H1 (cell line): ENCODE results near the gene TMEM163. TPM values are rescaled to one million over a fixed set of nuclear protein-coding genes. Genes with fewer than 3 reads are reported as not detected.

Experiments
- CTCF ChIA-PET: fragments of 300-600 bp; sonication (Branson Sonifier 250); formaldehyde crosslinking; loops from one replicate; lab custom pipeline; 2021; ENCODE audit not compliant: partially characterized antibody; lab: Charles Lee
- POLR2A ChIA-PET: fragments of 300-600 bp; sonication (Branson Sonifier 250); formaldehyde crosslinking; loops from one replicate; lab custom pipeline; 2021; ENCODE audit warnings: inconsistent platforms; ENCODE audit not compliant: partially characterized antibody; lab: Charles Lee
- DNase-seq, 2 experiments: peaks; one replicate each; pipeline versions ENCODE4 v3.0.0 to v3.0.0-alpha.2; 2010 to 2022; ENCODE audit warnings: low spot score in 2 of 2, low read depth in 1 of 2, mixed read lengths in 1 of 2
- FAIRE-seq: peaks from 2 replicates; lab custom pipeline; 2011; peaks lifted over from hg19 to GRCh38; lab: Jason Lieb, UNC
- H2AFZ ChIP-seq: 2 replicates; pipeline ENCODE4 v1.8.1; 2012; ENCODE audit warnings: low read length, inconsistent platforms
- H2AK5ac ChIP-seq: 2 replicates; pipeline ENCODE4 v1.6.1; 2013; ENCODE audit warnings: low read depth, low read length
- H2BK120ac ChIP-seq: replicated peaks from 2 replicates; pipeline ENCODE3; 2013; ENCODE audit warnings: low read depth, low read length, inconsistent platforms
- H2BK12ac ChIP-seq: 2 replicates; pipeline ENCODE4 v1.6.1; 2013; ENCODE audit warnings: low read depth, low read length
- H2BK15ac ChIP-seq: 2 replicates; pipeline ENCODE4 v1.6.1; 2013; ENCODE audit warnings: low read length
- H2BK20ac ChIP-seq: 2 replicates; pipeline ENCODE4 v1.6.1; 2013; ENCODE audit warnings: low read length
- H2BK5ac ChIP-seq: 2 replicates; pipeline ENCODE4 v1.6.1; 2013; ENCODE audit warnings: low read depth, low read length
- H3K14ac ChIP-seq: 2 replicates; pipeline ENCODE4 v1.6.1; 2013; ENCODE audit warnings: inconsistent platforms; ENCODE audit not compliant: insufficient read length
- H3K18ac ChIP-seq: 2 replicates; pipeline ENCODE4 v1.6.1; 2013; ENCODE audit warnings: low read length; ENCODE audit errors: extremely low read depth
- H3K23ac ChIP-seq: 2 replicates; pipeline ENCODE4 v1.6.1; 2013; ENCODE audit warnings: inconsistent platforms; ENCODE audit not compliant: insufficient read length
- H3K23me2 ChIP-seq: 2 replicates; pipeline ENCODE4 v1.6.1; 2013; ENCODE audit warnings: low read depth, low read length
- H3K27ac ChIP-seq: 2 replicates; pipeline ENCODE4 v1.6.1; 2011; ENCODE audit warnings: low read depth, low read length, inconsistent platforms
- H3K27me3 ChIP-seq, 4 experiments: replicated peaks in 1 of 4; 1 replicate in 1 of 4; 2 replicates in 3 of 4; pipeline versions ENCODE4 v1.6.1 to v1.8.1; 2011 to 2013; ENCODE audit warnings: low read length in 3 of 4, mild to moderate bottlenecking in 3 of 4, inconsistent platforms in 2 of 4, mixed read lengths in 2 of 4, moderate library complexity in 1 of 4; ENCODE audit not compliant: control insufficient read depth in 3 of 4, insufficient read depth in 3 of 4; ENCODE audit errors: extremely low read depth in 1 of 4
- H3K36me3 ChIP-seq, 4 experiments: 2 replicates each; pipeline versions ENCODE4 v1.6.1 to v1.8.1; 2011 to 2013; ENCODE audit warnings: mild to moderate bottlenecking in 4 of 4, low read length in 3 of 4, moderate library complexity in 2 of 4, control low read depth in 1 of 4, inconsistent platforms in 1 of 4; ENCODE audit not compliant: insufficient read depth in 4 of 4, control insufficient read depth in 2 of 4
- H3K4ac ChIP-seq: replicated peaks from 2 replicates; pipeline ENCODE3; 2013; ENCODE audit warnings: low read length, low read depth, mixed read lengths, inconsistent platforms; ENCODE audit not compliant: insufficient read length
- H3K4me1 ChIP-seq, 4 experiments: replicated peaks in 1 of 4; 1 replicate in 1 of 4; 2 replicates in 3 of 4; pipeline versions ENCODE4 v1.6.1 to v1.8.1; 2011 to 2013; ENCODE audit warnings: low read length in 3 of 4, inconsistent platforms in 2 of 4, mixed read lengths in 1 of 4; ENCODE audit not compliant: insufficient read depth in 4 of 4, control insufficient read depth in 3 of 4
- H3K4me2 ChIP-seq, 2 experiments: 2 replicates each; pipeline versions ENCODE4 v1.6.1 to v1.8.1; 2011 to 2013; ENCODE audit warnings: low read depth in 2 of 2, low read length in 2 of 2, control low read depth in 1 of 2, inconsistent platforms in 1 of 2, mild to moderate bottlenecking in 1 of 2; ENCODE audit not compliant: insufficient read depth in 1 of 2
- H3K4me3 ChIP-seq, 4 experiments: fragments of 200-600, 300-600 bp in 1 of 4; sonication (generic), shearing (Covaris generic), sonication (Bioruptor Twin) in 1 of 4; 2 replicates each; pipeline versions ENCODE4 v1.5.1 to v1.8.1; 2011 to 2016; ENCODE audit warnings: low read length in 4 of 4, low read depth in 3 of 4, control low read depth in 2 of 4, inconsistent platforms in 2 of 4, mild to moderate bottlenecking in 2 of 4, mixed read lengths in 1 of 4, moderate library complexity in 1 of 4; ENCODE audit not compliant: insufficient read depth in 2 of 4; ENCODE audit errors: extremely low read depth in 1 of 4
- H3K56ac ChIP-seq: replicated peaks from 2 replicates; pipeline ENCODE3; 2013; ENCODE audit warnings: low read depth, mild to moderate bottlenecking, mixed read lengths, low read length, inconsistent platforms; ENCODE audit not compliant: insufficient read length
- H3K79me1 ChIP-seq: 2 replicates; pipeline ENCODE4 v1.6.1; 2013; ENCODE audit warnings: low read depth, low read length, control low read depth
- H3K79me2 ChIP-seq, 2 experiments: 2 replicates each; pipeline versions ENCODE4 v1.6.1 to v1.8.1; 2012 to 2013; ENCODE audit warnings: low read length in 2 of 2, mild to moderate bottlenecking in 2 of 2, inconsistent platforms in 1 of 2; ENCODE audit not compliant: insufficient read depth in 2 of 2, control insufficient read depth in 1 of 2
- H3K9ac ChIP-seq, 4 experiments: replicated peaks in 1 of 4; 1 replicate in 1 of 4; 2 replicates in 3 of 4; pipeline versions ENCODE4 v1.6.1 to v1.8.1; 2011 to 2013; ENCODE audit warnings: low read depth in 3 of 4, low read length in 3 of 4, control low read depth in 2 of 4, mild to moderate bottlenecking in 2 of 4, moderate library complexity in 2 of 4, inconsistent platforms in 1 of 4; ENCODE audit errors: extremely low read depth in 1 of 4
- H3K9me3 ChIP-seq, 2 experiments: 2 replicates each; pipeline versions ENCODE4 v1.6.1 to v1.8.1; 2012 to 2013; ENCODE audit warnings: mild to moderate bottlenecking in 2 of 2, moderate library complexity in 2 of 2, control low read depth in 1 of 2, inconsistent platforms in 1 of 2, low read depth in 1 of 2, low read length in 1 of 2, mixed read lengths in 1 of 2; ENCODE audit not compliant: insufficient read depth in 2 of 2
- H4K20me1 ChIP-seq, 2 experiments: replicated peaks in 1 of 2; 2 replicates each; pipeline versions ENCODE3 to v1.8.1; 2011 to 2013; ENCODE audit warnings: inconsistent platforms in 2 of 2, low read length in 2 of 2, mild to moderate bottlenecking in 1 of 2; ENCODE audit not compliant: insufficient read depth in 2 of 2, control insufficient read depth in 1 of 2
- H4K5ac ChIP-seq: 2 replicates; pipeline ENCODE4 v1.6.1; 2013; ENCODE audit warnings: low read length, low read depth, mixed read lengths, inconsistent platforms; ENCODE audit not compliant: insufficient read length
- H4K8ac ChIP-seq: 2 replicates; pipeline ENCODE4 v1.8.0; 2013; ENCODE audit warnings: mild to moderate bottlenecking, moderate library complexity, low read length, inconsistent platforms; ENCODE audit not compliant: insufficient read depth; ENCODE audit errors: extremely low read depth
- H4K91ac ChIP-seq: replicated peaks from 2 replicates; pipeline ENCODE3; 2013; ENCODE audit warnings: low read length, mixed read lengths, inconsistent platforms; ENCODE audit not compliant: insufficient read length
- CREB1 ChIP-seq: IDR thresholded peaks from 2 replicates; pipeline ENCODE4 v1.6.1; 2012; ENCODE audit warnings: inconsistent platforms
- TCF12 ChIP-seq: IDR thresholded peaks from 2 replicates; pipeline ENCODE4 v1.6.1; 2011; ENCODE audit warnings: low read depth, mild to moderate bottlenecking, low read length
- WGBS, 2 experiments: shearing (Covaris generic) in 1 of 2; methylation state at CpG; one replicate each; pipeline versions ENCODE4 v1.1.6 to v1.1.7; 2013 to 2015; ENCODE audit warnings: low lambda C conversion rate in 2 of 2, mixed read lengths in 2 of 2, inconsistent platforms in 1 of 2, low coverage in 1 of 2, missing lambda C conversion rate in 1 of 2; ENCODE audit not compliant: insufficient replicate concordance in 2 of 2, insufficient coverage in 1 of 2, insufficient read length in 1 of 2; ENCODE audit errors: extremely low coverage in 1 of 2, missing lambda C conversion rate in 1 of 2; 5-methylcytosine and 5-hydroxymethylcytosine counted together
- polyA plus RNA-seq, 7 experiments: library from polyadenylated mRNA; depleted of rRNA in 3 of 7; stranded (reverse) in 5 of 7; unstranded in 2 of 7; fragments of >200 nt in 5 of 7; fragments of 200-250 nt in 2 of 7; gene quantifications; 1 replicate in 5 of 7; 2 replicates in 1 of 7; 4 replicates in 1 of 7; pipeline versions ENCODE4 v1.2.1 to v1.2.3, GENCODE V29; 2011 to 2013; ENCODE audit warnings: missing spikeins in 2 of 7, mixed read lengths in 2 of 7
- total RNA-seq: library from RNA; stranded (reverse); fragmentation: NEBNext Ultra II Directional; extraction: Animal tissue kit (Norgen Biotek cat#: 25700); gene quantifications from 2 replicates; pipeline ENCODE4 v1.2.1, GENCODE V29; 2021
- TF ChIP-seq, protein P1 (sequence below): IDR thresholded peaks from 2 replicates; pipeline ENCODE4 v1.6.1; 2011; ENCODE audit warnings: low read length, improper control_type of control experiment

TMEM163 gene
- total and polyA plus RNA-seq, 2 of the 8 experiments (the other 6 are each of a cell fraction or from before 2014, with no cell fraction given): 2.8 to 3.2 TPM

DNA sequence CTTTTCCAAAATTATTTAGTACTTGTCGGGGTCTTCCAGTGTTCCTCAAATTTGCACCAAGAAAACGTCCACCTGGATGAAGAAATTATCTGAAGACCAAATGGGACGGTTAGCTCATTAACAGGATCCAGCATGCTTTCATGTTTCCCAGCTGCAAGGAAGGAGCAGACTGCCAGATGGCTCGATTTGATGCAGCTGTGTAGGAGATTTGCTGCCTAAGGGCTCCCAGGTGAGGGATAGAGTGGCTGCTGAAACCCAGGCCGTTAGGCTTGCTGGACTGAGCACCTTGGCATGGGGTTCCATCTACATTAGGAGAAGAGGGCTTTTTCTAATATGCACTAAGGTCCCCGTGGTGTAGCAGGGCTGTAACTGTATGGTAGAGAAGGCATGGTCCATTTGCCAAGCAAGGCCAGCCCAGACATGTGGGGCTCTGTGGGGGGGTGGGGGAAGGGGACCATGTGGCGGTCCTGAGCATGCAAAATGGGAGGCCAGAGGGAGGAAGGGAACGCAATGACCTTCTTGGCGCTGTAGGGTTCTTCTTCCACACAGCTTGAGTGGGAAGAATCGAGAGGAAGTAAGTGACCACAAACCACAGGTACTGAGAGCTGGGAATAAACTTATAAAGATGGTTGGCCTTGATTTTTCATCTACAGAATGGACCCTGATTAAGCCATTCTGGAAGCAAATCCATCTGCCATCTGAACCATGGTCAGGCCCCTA, 144.0 kb downstream of the TMEM163 start:
- Histone ChIP-seq H3K4me2 (no peak overlapping the region), H2AFZ (no peak overlapping the region), H4K8ac (no peak overlapping the region), H3K27ac (no peak overlapping the region), H3K9ac (no peak overlapping the region), H3K79me1 (no peaks in the 10 kb centered on the region), H3K4ac (no peak overlapping the region), H2BK120ac (no peak overlapping the region), H2AK5ac (no peak overlapping the region), H3K56ac (no peak overlapping the region), H3K36me3 (no peaks in the 10 kb centered on the region), H3K27me3 (no peaks in the 10 kb centered on the region), H2BK20ac (no peak overlapping the region), H3K4me1 (no peaks in the 10 kb centered on the region; a peak in 1 of 7 replicates), H4K91ac (no peak overlapping the region), H3K79me2 (no peaks in the 10 kb centered on the region), H4K20me1 (no peaks in the 10 kb centered on the region), H2BK15ac (no peak overlapping the region), H3K23me2 (no peaks in the 10 kb centered on the region), H3K4me3 (no peak overlapping the region), H2BK12ac (no peak overlapping the region), H2BK5ac (no peak overlapping the region), H3K23ac (no peak overlapping the region), H3K9me3 (no peaks in the 10 kb centered on the region), H3K14ac (no peak overlapping the region), H4K5ac (no peak overlapping the region), H3K18ac (no peak overlapping the region)
- DNase-seq (no peak), FAIRE-seq (no peak)
- ChIA-PET CTCF (interaction anchor here (0.6 to 1.4 kb wide), 3 partner anchors 45 to 124 kb away, joined by 4 read pairs; no protein-coding TSS in a partner anchor), POLR2A (no interaction called here)
- 85% methylated on average over 7 of the region's 10 CpGs; no CpG with 5 or more reads in 1 of the 2 experiments for WGBS, 2 experiments
- TF ChIP-seq CREB1 (no peak), TCF12 (no peak)
- TF ChIP-seq, protein P1, sequence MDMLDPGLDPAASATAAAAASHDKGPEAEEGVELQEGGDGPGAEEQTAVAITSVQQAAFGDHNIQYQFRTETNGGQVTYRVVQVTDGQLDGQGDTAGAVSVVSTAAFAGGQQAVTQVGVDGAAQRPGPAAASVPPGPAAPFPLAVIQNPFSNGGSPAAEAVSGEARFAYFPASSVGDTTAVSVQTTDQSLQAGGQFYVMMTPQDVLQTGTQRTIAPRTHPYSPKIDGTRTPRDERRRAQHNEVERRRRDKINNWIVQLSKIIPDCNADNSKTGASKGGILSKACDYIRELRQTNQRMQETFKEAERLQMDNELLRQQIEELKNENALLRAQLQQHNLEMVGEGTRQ: no peak
